Measurements from ENCODE around the gene ATP2B2. TPM values are rescaled to one million over a fixed set of nuclear protein-coding genes. Genes with fewer than 3 reads are reported as not detected.

Gene ATP2B2
- polyA plus RNA-seq, 1 experiment: not detected

DNA sequence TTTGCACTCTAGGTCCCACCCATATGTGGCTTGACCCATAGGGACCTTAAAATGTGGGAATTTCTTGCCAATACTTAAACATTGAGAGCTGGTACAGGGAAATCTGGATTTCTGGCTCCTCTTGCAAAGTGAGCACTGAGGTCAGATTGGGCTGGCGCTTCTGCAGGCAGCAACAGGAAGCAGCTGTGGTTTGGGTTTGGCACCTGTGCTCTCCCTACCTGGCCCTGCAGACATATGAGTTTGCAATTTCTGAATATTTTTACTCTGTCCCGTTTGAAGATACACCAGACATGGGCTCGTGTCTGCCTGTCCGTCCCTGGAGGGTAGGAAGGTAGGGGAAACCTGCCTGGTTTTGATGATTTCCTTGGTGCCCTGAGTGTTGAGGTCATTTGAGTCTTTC lies 109.7 kb downstream of the ATP2B2 start:
- peaks cover 10% of the 10 kb centered on the region; the same call in 1 of the 2 replicates for H3K27me3 ChIP-seq (ENCODE audit: control insufficient read depth, insufficient read depth, low read length)
- H3K4me3 ChIP-seq (ENCODE audit: low read depth, low read length): no peak overlapping the region
- H3K36me3 ChIP-seq (ENCODE audit: control insufficient read depth, insufficient read depth, low read length): no peaks in the 10 kb centered on the region
- CTCF ChIA-PET: no interaction called here
- POLR2A ChIA-PET: no interaction called here
- DNase-seq (ENCODE audit: low read depth): no peak
- TF ChIP-seq, protein P1, sequence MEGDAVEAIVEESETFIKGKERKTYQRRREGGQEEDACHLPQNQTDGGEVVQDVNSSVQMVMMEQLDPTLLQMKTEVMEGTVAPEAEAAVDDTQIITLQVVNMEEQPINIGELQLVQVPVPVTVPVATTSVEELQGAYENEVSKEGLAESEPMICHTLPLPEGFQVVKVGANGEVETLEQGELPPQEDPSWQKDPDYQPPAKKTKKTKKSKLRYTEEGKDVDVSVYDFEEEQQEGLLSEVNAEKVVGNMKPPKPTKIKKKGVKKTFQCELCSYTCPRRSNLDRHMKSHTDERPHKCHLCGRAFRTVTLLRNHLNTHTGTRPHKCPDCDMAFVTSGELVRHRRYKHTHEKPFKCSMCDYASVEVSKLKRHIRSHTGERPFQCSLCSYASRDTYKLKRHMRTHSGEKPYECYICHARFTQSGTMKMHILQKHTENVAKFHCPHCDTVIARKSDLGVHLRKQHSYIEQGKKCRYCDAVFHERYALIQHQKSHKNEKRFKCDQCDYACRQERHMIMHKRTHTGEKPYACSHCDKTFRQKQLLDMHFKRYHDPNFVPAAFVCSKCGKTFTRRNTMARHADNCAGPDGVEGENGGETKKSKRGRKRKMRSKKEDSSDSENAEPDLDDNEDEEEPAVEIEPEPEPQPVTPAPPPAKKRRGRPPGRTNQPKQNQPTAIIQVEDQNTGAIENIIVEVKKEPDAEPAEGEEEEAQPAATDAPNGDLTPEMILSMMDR (IDR thresholded peaks at IDR 0.05; ENCODE audit: insufficient read depth, low read depth, low read length): no peak

DNA sequence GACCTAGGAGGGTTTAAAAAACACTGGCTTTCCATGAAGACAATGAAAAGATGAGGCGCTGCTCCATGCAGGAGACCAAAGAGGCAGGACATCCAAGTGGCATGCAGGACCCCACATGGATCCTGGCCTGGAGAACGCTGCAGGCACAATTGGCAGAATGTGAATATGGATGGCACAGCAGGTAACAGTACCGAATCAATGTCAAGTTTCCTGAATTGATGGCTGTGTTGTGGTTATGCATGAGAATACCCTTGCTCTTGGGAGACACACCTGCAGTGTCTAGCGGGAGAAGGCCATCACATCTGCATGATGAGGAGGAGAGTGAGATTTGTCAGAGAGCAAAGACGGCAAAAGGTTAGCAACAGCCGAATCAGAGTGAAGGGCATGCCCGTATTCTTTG lies 110.2 kb downstream of the ATP2B2 start:
- Histone ChIP-seq H3K27me3 (ENCODE audit: control insufficient read depth, insufficient read depth, low read length) (peaks cover 10% of the 10 kb centered on the region; the same call in 1 of the 2 replicates), H3K4me3 (ENCODE audit: low read depth, low read length) (no peak overlapping the region), H3K36me3 (ENCODE audit: control insufficient read depth, insufficient read depth, low read length) (no peaks in the 10 kb centered on the region)
- ChIA-PET POLR2A (no interaction called here), CTCF (interaction anchor here (0.6 kb wide), 1 partner anchor 30 kb away, joined by 4 read pairs; no protein-coding TSS in a partner anchor)
- no peak for DNase-seq (ENCODE audit: low read depth)
- TF ChIP-seq, protein P1 (IDR thresholded peaks at IDR 0.05; ENCODE audit: insufficient read depth, low read depth, low read length): no peak

DNA sequence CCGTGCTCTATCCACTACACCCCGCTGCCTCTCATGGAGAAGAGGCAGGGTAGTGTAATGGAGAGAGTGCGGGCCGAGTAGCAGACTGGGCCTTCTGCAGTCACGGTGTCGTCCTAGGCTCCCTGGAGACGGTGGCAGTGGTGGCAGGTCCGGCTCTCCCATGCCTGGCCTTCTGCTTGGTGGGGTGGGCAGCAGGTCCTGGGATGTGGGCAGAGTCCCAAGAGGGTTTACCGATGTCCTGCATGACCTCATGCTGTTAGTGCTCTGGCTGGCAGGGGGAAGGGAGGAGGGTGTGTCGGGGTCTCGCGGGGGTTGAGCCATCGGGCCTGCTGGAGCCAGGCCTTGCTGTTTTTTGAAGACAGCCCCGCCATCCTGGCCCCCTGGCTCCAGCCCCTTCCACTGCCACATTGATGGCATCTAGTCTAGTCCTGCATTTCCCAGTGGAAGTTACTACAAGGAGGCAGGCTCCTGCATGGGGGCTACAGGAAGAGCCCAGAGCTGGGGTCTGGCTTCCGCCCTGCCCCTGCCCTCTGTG lies 110.8 kb downstream of the ATP2B2 start:
- Histone ChIP-seq H3K27me3 (ENCODE audit: control insufficient read depth, insufficient read depth, low read length) (peaks cover 10% of the 10 kb centered on the region; the same call in 1 of the 2 replicates), H3K36me3 (ENCODE audit: control insufficient read depth, insufficient read depth, low read length) (no peaks in the 10 kb centered on the region), H3K4me3 (ENCODE audit: low read depth, low read length) (no peak overlapping the region)
- CTCF ChIA-PET: interaction anchor here (0.6 kb wide), 1 partner anchor 29 kb away, joined by 4 read pairs; no protein-coding TSS in a partner anchor
- DNase-seq (ENCODE audit: low read depth): no peak
- POLR2A ChIA-PET: no interaction called here
- TF ChIP-seq, protein P1 (IDR thresholded peaks at IDR 0.05; ENCODE audit: insufficient read depth, low read depth, low read length): no peak

DNA sequence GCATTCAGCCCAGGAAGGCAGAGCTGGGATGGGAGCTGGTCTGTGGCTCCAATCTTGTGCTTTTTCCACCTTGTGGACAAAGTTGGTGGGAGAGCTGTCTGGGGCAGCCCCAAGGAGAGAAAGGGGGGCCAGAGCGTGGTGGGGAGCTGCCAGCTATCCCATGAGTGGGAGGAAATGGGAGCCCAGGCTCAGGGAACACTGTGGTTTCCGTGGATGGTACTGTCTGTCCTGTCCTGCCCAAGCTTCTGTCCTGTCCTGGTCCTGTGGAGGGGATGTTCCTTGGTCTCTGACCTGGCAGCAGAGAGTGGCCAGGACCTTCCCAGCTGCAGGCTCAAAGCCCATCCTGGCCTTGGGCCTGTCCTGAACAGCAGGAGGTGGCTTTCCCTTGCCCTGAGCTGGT lies 111.9 kb downstream of the ATP2B2 start:
- CTCF ChIA-PET: no interaction called here
- DNase-seq (ENCODE audit: low read depth): no peak
- TF ChIP-seq, protein P1 (IDR thresholded peaks at IDR 0.05; ENCODE audit: insufficient read depth, low read depth, low read length): no peak
- no peaks in the 10 kb centered on the region for H3K36me3 ChIP-seq (ENCODE audit: control insufficient read depth, insufficient read depth, low read length)
- peaks cover 9% of the 10 kb centered on the region; the same call in 1 of the 2 replicates for H3K27me3 ChIP-seq (ENCODE audit: control insufficient read depth, insufficient read depth, low read length)
- no peak overlapping the region for H3K4me3 ChIP-seq (ENCODE audit: low read depth, low read length)
- POLR2A ChIA-PET: no interaction called here

DNA sequence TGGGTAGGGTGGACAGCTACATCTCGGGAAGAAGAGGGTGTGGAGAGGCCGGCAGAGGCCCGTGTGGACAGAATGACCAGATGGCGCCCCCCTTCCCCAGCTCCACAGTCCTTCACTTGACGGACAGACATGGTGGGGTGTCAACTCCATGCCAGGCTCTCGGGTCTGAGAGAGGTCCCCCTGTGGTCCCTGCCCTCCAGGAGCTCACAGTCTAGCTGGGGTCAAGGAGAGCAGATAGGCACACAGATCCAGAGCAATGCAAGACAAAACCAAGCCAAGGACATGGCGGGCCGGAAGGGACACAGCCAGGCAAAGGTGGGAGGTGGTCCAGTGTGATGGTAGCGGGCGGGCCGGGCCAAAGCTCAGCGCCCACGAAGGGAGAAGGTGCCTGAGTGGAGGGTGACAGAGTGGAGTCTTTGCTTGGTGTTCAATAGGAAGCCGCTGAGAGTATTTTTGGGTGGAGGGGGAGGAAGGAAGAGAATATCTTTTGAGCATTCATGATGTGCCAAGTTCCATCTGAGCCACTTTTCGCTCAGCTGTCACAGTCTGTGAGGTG lies 112.4 kb downstream of the ATP2B2 start:
- TF ChIP-seq, protein P1 (IDR thresholded peaks at IDR 0.05; ENCODE audit: insufficient read depth, low read depth, low read length): no peak
- ChIA-PET POLR2A (no interaction called here), CTCF (interaction anchor here (1.0 kb wide), 1 partner anchor 49 kb away, joined by 4 read pairs; no protein-coding TSS in a partner anchor)
- H3K27me3 ChIP-seq (ENCODE audit: control insufficient read depth, insufficient read depth, low read length): peaks cover 8% of the 10 kb centered on the region; the same call in 1 of the 2 replicates
- no peak overlapping the region for H3K4me3 ChIP-seq (ENCODE audit: low read depth, low read length)
- no peak for DNase-seq (ENCODE audit: low read depth)
- no peaks in the 10 kb centered on the region for H3K36me3 ChIP-seq (ENCODE audit: control insufficient read depth, insufficient read depth, low read length)

Data from BJ (cell line).